Ishikawa (cell line): Measurements from ENCODE around the gene UNC119.
A peak's percentile ranks its signal among the peaks of the same experiment; 100 is the strongest.

Experiments used
- CEBPB ChIP-seq: IDR thresholded peaks from 2 replicates; pipeline ENCODE4 v1.6.1; 2012
- CREB1 ChIP-seq: IDR thresholded peaks from 2 replicates; pipeline ENCODE4 v1.6.1; 2012; ENCODE audit warnings: low read depth
- EGR1 ChIP-seq: IDR thresholded peaks from 2 replicates; pipeline ENCODE4 v1.6.1; 2012
- EP300 ChIP-seq: IDR thresholded peaks from 2 replicates; pipeline ENCODE4 v1.6.1; 2012; ENCODE audit warnings: borderline replicate concordance
- FOXM1 ChIP-seq: IDR thresholded peaks from 2 replicates; pipeline ENCODE4 v1.6.1; 2012; ENCODE audit warnings: low read depth, borderline replicate concordance
- NFIC ChIP-seq: IDR thresholded peaks from 2 replicates; pipeline ENCODE4 v1.6.1; 2012
- RAD21 ChIP-seq: IDR thresholded peaks from 2 replicates; pipeline ENCODE4 v1.6.1; 2012; ENCODE audit warnings: low read depth
- REST ChIP-seq: IDR thresholded peaks from 2 replicates; pipeline ENCODE4 v1.6.1; 2012; ENCODE audit warnings: low read depth, mild to moderate bottlenecking
- TAF1 ChIP-seq: IDR thresholded peaks from 2 replicates; pipeline ENCODE4 v1.6.1; 2012; ENCODE audit warnings: low read depth, mild to moderate bottlenecking
- TCF12 ChIP-seq: IDR thresholded peaks from 2 replicates; pipeline ENCODE4 v1.6.1; 2012; ENCODE audit warnings: low read depth
- TEAD4 ChIP-seq: IDR thresholded peaks from 2 replicates; pipeline ENCODE4 v1.6.1; 2012
- YY1 ChIP-seq: IDR thresholded peaks from 2 replicates; pipeline ENCODE4 v1.6.1; 2012; ENCODE audit warnings: low read depth
- ZBTB7A ChIP-seq: IDR thresholded peaks from 2 replicates; pipeline ENCODE4 v1.6.1; 2012; ENCODE audit warnings: low read depth
- TF ChIP-seq, protein P1 (sequence below): IDR thresholded peaks from 2 replicates; pipeline ENCODE4 v1.6.1; 2012
- TF ChIP-seq, protein P2 (sequence below): IDR thresholded peaks from 2 replicates; pipeline ENCODE4 v1.6.1; 2012

UNC119 gene

GRCh38 chr17:28527859-28528258, 24.6 kb downstream of the UNC119 start:
- TF ChIP-seq FOXM1 (no peak), ZBTB7A (no peak)

- TF ChIP-seq REST (no peak), ZBTB7A (no peak), CREB1 (no peak), TAF1 (no peak), EP300 (no peak), CEBPB (no peak), YY1 (no peak), TEAD4 (no peak), RAD21 (no peak), NFIC (no peak), EGR1 (no peak), TCF12 (no peak), FOXM1 (no peak)
- TF ChIP-seq, protein P1, sequence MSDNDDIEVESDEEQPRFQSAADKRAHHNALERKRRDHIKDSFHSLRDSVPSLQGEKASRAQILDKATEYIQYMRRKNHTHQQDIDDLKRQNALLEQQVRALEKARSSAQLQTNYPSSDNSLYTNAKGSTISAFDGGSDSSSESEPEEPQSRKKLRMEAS: no peak
- TF ChIP-seq, protein P2, sequence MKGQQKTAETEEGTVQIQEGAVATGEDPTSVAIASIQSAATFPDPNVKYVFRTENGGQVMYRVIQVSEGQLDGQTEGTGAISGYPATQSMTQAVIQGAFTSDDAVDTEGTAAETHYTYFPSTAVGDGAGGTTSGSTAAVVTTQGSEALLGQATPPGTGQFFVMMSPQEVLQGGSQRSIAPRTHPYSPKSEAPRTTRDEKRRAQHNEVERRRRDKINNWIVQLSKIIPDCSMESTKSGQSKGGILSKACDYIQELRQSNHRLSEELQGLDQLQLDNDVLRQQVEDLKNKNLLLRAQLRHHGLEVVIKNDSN: no peak
Observed at GRCh38 chr17:28527181-28527681, 25.2 kb downstream of the UNC119 start.

- TF ChIP-seq TAF1: no peak
- no peak for TF ChIP-seq REST
- TF ChIP-seq EGR1: no peak
- TF ChIP-seq, protein P2: no peak
Observed at GRCh38 chr17:28526381-28526780, 26.0 kb downstream of the UNC119 start.

DNA sequence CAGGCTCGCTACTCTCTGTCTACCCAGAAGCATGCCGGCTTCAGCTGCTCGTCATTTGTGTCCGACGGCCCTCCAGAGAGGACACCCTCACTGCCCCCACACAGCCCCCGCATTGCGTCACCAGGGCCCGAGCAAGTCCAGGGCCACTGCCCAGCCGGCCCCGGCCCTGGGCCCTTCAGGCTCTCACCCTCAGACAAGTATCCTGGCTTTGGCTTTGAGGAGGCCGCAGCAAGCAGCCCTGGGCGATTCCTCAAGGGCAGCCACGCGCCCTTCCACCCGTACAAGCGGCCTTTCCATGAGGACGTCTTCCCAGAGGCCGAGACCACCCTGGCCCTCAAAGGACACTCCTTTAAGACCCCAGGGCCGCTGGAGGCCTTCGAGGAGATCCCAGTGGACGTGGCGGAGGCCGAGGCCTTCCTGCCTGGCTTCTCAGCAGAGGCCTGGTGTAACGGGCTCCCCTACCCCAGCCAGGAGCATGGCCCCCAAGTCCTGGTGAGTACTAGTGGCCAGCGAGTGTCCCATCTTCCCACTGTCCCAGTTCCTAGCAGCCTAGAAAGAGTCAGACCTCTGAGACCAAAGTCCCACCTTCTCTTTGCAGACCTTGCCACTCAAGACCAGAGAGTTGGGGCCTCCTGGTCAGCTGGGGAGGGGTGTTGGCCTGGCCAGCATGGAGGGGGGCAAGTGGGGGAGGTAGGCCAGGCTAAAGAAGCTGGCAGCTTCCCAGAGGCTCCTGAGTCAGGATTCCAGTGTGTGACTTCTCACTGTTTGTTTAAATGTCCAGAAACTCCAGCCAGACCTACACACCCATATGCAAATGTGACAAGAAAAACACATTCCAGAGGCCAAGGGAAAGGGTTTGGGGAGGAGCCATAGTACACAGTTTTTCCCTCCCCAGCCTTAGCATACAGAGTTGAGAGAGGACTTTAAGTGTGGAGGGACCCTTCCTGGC, 27.7 kb downstream of the UNC119 start:
- no peak for TF ChIP-seq YY1
- TF ChIP-seq NFIC: peak; percentile 24; the same call in 1 of the 2 replicates
- peak; percentile 38; the same call in 1 of the 2 replicates for TF ChIP-seq TEAD4

GRCh38 chr17:28523876-28524275, 28.5 kb downstream of the UNC119 start:
- no peak for TF ChIP-seq NFIC
- no peak for TF ChIP-seq EGR1
- TF ChIP-seq EP300: no peak
- TF ChIP-seq TEAD4: no peak
- no peak for TF ChIP-seq FOXM1
- no peak for TF ChIP-seq YY1
- no peak for TF ChIP-seq REST
- TF ChIP-seq, protein P2: no peak
- no peak for TF ChIP-seq RAD21
- TF ChIP-seq CEBPB: no peak
